ENCODE results near the gene GGNBP2.

GRCh38 chr17:36575028-36575427, 30.3 kb downstream of the GGNBP2 start:
- no peak for TF ChIP-seq CTCF (IDR thresholded peaks at IDR 0.05; ENCODE audit: low read depth, low read length, poor library complexity, severe bottlenecking)
- TF ChIP-seq EZH2phosphoT487 (IDR thresholded peaks at IDR 0.05; ENCODE audit: borderline replicate concordance, low read length): no peak

Measured in DOHH2 (cell line).